ENCODE data around the gene DDX41.

The DDX41 gene

GRCh38 chr5:177491983-177492746 is 24.6 kb downstream of the DDX41 start:
- no peak for TF ChIP-seq CTCF (IDR thresholded peaks at IDR 0.05; ENCODE audit: extremely low read depth, insufficient read depth, missing control alignments)
- DNase-seq (ENCODE audit: low spot score): peak; percentile 20
- in situ Hi-C loops (cut with MboI; ENCODE audit: low pct_unique_long_range_greater_than_20kb, low sequenced_read_pairs, unreplicated experiment): no loop called here

GRCh38 chr5:177491429-177491945 is 25.3 kb downstream of the DDX41 start:
- TF ChIP-seq CTCF (IDR thresholded peaks at IDR 0.05; ENCODE audit: extremely low read depth, insufficient read depth, missing control alignments): peak; percentile 44
- DNase-seq (ENCODE audit: low spot score): peak; percentile 55
- in situ Hi-C loops (cut with MboI; ENCODE audit: low pct_unique_long_range_greater_than_20kb, low sequenced_read_pairs, unreplicated experiment): no loop called here

- in situ Hi-C loops (cut with MboI; ENCODE audit: low pct_unique_long_range_greater_than_20kb, low sequenced_read_pairs, unreplicated experiment): no loop called here
- TF ChIP-seq CTCF (IDR thresholded peaks at IDR 0.05; ENCODE audit: extremely low read depth, insufficient read depth, missing control alignments): no peak
- peak; percentile 30 for DNase-seq (ENCODE audit: low spot score)
Measured at GRCh38 chr5:177490992-177491391, 25.8 kb downstream of the DDX41 start.

GRCh38 chr5:177490311-177490991 is 26.3 kb downstream of the DDX41 start:
- in situ Hi-C loops (cut with MboI; ENCODE audit: low pct_unique_long_range_greater_than_20kb, low sequenced_read_pairs, unreplicated experiment): no loop called here
- peak; percentile 35 for DNase-seq (ENCODE audit: low spot score)
- no peak for TF ChIP-seq CTCF (IDR thresholded peaks at IDR 0.05; ENCODE audit: extremely low read depth, insufficient read depth, missing control alignments)

GRCh38 chr5:177489119-177489716 is 27.5 kb downstream of the DDX41 start:
- in situ Hi-C loops (cut with MboI; ENCODE audit: low pct_unique_long_range_greater_than_20kb, low sequenced_read_pairs, unreplicated experiment): no loop called here
- DNase-seq (ENCODE audit: low spot score): no peak
- peak; percentile 11 for TF ChIP-seq CTCF (IDR thresholded peaks at IDR 0.05; ENCODE audit: extremely low read depth, insufficient read depth, missing control alignments)

- in situ Hi-C loops (cut with MboI; ENCODE audit: low pct_unique_long_range_greater_than_20kb, low sequenced_read_pairs, unreplicated experiment): no loop called here
- no peak for TF ChIP-seq CTCF (IDR thresholded peaks at IDR 0.05; ENCODE audit: extremely low read depth, insufficient read depth, missing control alignments)
- DNase-seq (ENCODE audit: low spot score): no peak
Measured at GRCh38 chr5:177487975-177488374, 28.8 kb downstream of the DDX41 start.

Measured in GM13977 (cell line).